Muscle of leg (tissue), 11 donors: Measurements from ENCODE around the gene KCNN3. TPM values are rescaled to one million over a fixed set of nuclear protein-coding genes. Genes with fewer than 3 reads are reported as not detected.

Experiments
- DNase-seq: peaks from one replicate; pipeline ENCODE4 v3.0.0; 2013
- H3K27ac ChIP-seq: one replicate; pipeline ENCODE4 v1.5.1; 2013; ENCODE audit warnings: mild to moderate bottlenecking, low read length, control low read depth
- H3K27me3 ChIP-seq: one replicate; pipeline ENCODE4 v1.6.1; 2013; ENCODE audit warnings: low read length; ENCODE audit not compliant: control insufficient read depth, insufficient read depth
- H3K36me3 ChIP-seq: one replicate; pipeline ENCODE4 v1.6.1; 2013; ENCODE audit warnings: low read length; ENCODE audit not compliant: control insufficient read depth, insufficient read depth
- H3K4me1 ChIP-seq: one replicate; pipeline ENCODE4 v1.6.1; 2013; ENCODE audit warnings: low read length; ENCODE audit not compliant: control insufficient read depth, insufficient read depth
- H3K4me3 ChIP-seq: one replicate; pipeline ENCODE4 v1.5.1; 2013; ENCODE audit warnings: low read length, control low read depth
- H3K9me3 ChIP-seq: replicated peaks from 2 replicates; pipeline ENCODE4 v1.6.1; 2013; ENCODE audit warnings: low read depth, low read length; ENCODE audit not compliant: control insufficient read depth
- WGBS: methylation state at CpG from one replicate; pipeline ENCODE4 v1.1.5; 2013; ENCODE audit warnings: missing lambda C conversion rate; ENCODE audit not compliant: insufficient coverage; 5-methylcytosine and 5-hydroxymethylcytosine counted together
- polyA plus RNA-seq, 8 donors: library from polyadenylated mRNA; unstranded; fragments of 120-200 nt; gene quantifications; one replicate each; pipeline versions ENCODE4 v1.2.1 to v1.2.3, GENCODE V29; 2013; ENCODE audit warnings: inconsistent platforms in 1 of 8, low replicate concordance in 1 of 8; ENCODE audit not compliant: insufficient read length in 8 of 8, insufficient read depth in 1 of 8
- total RNA-seq: library from RNA; stranded (reverse); fragments of 120-200 nt; gene quantifications from one replicate; pipeline ENCODE4 v1.2.4, GENCODE V29; 2013

The KCNN3 gene
- total and polyA plus RNA-seq, 9 donors: 5.1 to 9.6 (median 7.5) TPM

- Histone ChIP-seq H3K27me3 (no peaks in the 10 kb centered on the region), H3K27ac (no peak overlapping the region), H3K36me3 (no peaks in the 10 kb centered on the region), H3K9me3 (no peaks in the 10 kb centered on the region), H3K4me3 (no peak overlapping the region), H3K4me1 (peaks cover 52% of the 10 kb centered on the region)
- 90% methylated on average over 2 of the region's 5 CpGs for WGBS
- DNase-seq: no peak
These were observed 36.2 kb downstream of the KCNN3 start for GRCh38 chr1:154833841-154834240.

GRCh38 chr1:154833209-154833608 is 36.9 kb downstream of the KCNN3 start:
- no peaks in the 10 kb centered on the region for H3K36me3 ChIP-seq
- H3K4me3 ChIP-seq: no peak overlapping the region
- H3K4me1 ChIP-seq: peaks cover 49% of the 10 kb centered on the region
- no peak overlapping the region for H3K27ac ChIP-seq
- no peak for DNase-seq
- no peaks in the 10 kb centered on the region for H3K27me3 ChIP-seq
- H3K9me3 ChIP-seq: no peaks in the 10 kb centered on the region
- 70% methylated on average over 8 of the region's 9 CpGs for WGBS

- Histone ChIP-seq H3K27me3 (no peaks in the 10 kb centered on the region), H3K36me3 (no peaks in the 10 kb centered on the region), H3K4me1 (peaks cover 41% of the 10 kb centered on the region), H3K9me3 (no peaks in the 10 kb centered on the region), H3K4me3 (no peak overlapping the region), H3K27ac (no peak overlapping the region)
- 76% methylated on average over 2 of the region's 2 CpGs for WGBS
- DNase-seq: no peak
These were observed 37.7 kb downstream of the KCNN3 start for GRCh38 chr1:154832384-154832783.

- DNase-seq: no peak
- no peaks in the 10 kb centered on the region for H3K9me3 ChIP-seq
- WGBS: 36% methylated on average over 2 of the region's 2 CpGs
These were observed 38.6 kb downstream of the KCNN3 start for GRCh38 chr1:154831462-154831861.

DNA sequence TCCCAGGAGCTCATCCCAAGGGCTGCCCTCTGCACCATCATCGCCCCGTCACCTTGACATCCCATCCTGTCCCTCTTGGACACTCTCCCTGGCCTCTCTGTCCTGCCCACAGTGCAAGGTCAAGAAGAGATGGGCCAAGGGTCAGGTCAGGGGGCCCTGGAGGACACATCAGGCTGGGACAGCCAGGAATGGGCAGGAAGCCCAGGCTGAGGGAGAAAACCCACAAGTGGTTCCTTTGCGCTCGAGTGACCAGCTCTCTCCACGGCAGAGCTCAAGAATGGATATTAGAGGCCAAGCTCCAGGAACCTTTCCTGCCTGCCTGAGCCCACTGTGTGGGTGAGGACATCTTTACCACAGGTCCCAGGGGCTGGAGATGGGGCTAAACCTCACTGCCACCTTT is 41.0 kb downstream of the KCNN3 start:
- H3K27me3 ChIP-seq: no peaks in the 10 kb centered on the region
- H3K36me3 ChIP-seq: no peaks in the 10 kb centered on the region
- 94% methylated on average over 2 of the region's 5 CpGs for WGBS
- H3K4me3 ChIP-seq: no peak overlapping the region
- no peak for DNase-seq
- no peaks in the 10 kb centered on the region for H3K9me3 ChIP-seq
- no peak overlapping the region for H3K27ac ChIP-seq
- H3K4me1 ChIP-seq: peaks cover 24% of the 10 kb centered on the region

More at GRCh38 chr1:154831462-154831861, 38.6 kb downstream of the KCNN3 start:
- Histone ChIP-seq H3K36me3 (no peaks in the 10 kb centered on the region), H3K4me1 (peaks cover 31% of the 10 kb centered on the region), H3K27me3 (no peaks in the 10 kb centered on the region), H3K27ac (no peak overlapping the region), H3K4me3 (no peak overlapping the region)

- peak; percentile 88 for DNase-seq
- Histone ChIP-seq H3K36me3 (peaks cover 10% of the 10 kb centered on the region), H3K9me3 (no peaks in the 10 kb centered on the region), H3K4me1 (peaks cover 53% of the 10 kb centered on the region), H3K27me3 (no peaks in the 10 kb centered on the region), H3K27ac (no peak overlapping the region), H3K4me3 (no peak overlapping the region)
- WGBS: no CpG with 5 or more reads among the region's 5 CpGs
These were observed 45.7 kb downstream of the KCNN3 start for GRCh38 chr1:154824179-154825000.

- Histone ChIP-seq H3K4me3 (no peak overlapping the region), H3K36me3 (peaks cover 12% of the 10 kb centered on the region), H3K27ac (peak overlapping the region; percentile 32), H3K27me3 (no peaks in the 10 kb centered on the region), H3K9me3 (no peaks in the 10 kb centered on the region), H3K4me1 (peaks cover 46% of the 10 kb centered on the region)
- no peak for DNase-seq
- 51% methylated on average over 4 of the region's 6 CpGs for WGBS
These were observed 47.4 kb downstream of the KCNN3 start for GRCh38 chr1:154822717-154823116.

GRCh38 chr1:154822233-154822632 is 47.8 kb downstream of the KCNN3 start:
- Histone ChIP-seq H3K4me1 (peaks cover 46% of the 10 kb centered on the region), H3K36me3 (peaks cover 12% of the 10 kb centered on the region), H3K27ac (peak overlapping the region; percentile 33), H3K27me3 (no peaks in the 10 kb centered on the region), H3K4me3 (no peak overlapping the region), H3K9me3 (no peaks in the 10 kb centered on the region)
- WGBS: 70% methylated on average over 6 of the region's 10 CpGs
- DNase-seq: no peak

DNA sequence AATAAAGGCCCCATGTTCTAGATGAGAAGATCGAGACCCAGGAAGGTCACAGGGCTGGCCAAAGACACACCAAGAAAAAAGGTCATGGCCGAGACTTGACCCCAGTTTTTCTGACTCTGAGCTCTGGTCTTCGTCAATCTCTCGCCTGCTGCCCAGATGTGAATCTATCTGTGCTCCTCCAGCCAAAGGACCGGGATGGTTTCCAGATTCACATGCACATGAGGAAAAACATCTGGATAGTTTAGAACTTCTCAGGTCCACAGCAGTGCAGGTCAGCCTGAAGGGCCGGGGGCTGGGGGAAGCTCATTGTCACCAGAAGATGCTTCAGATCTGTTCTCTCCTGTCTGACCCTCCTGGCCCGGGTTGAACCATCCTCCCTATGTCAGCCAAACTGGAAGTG is 49.0 kb downstream of the KCNN3 start:
- DNase-seq: peak; percentile 89
- WGBS: 56% methylated on average over 5 of the region's 7 CpGs

GRCh38 chr1:154820646-154821045 is 49.4 kb downstream of the KCNN3 start:
- Histone ChIP-seq H3K9me3 (no peaks in the 10 kb centered on the region), H3K4me3 (no peak overlapping the region), H3K27ac (no peak overlapping the region), H3K36me3 (peaks cover 12% of the 10 kb centered on the region), H3K27me3 (peaks cover 2% of the 10 kb centered on the region), H3K4me1 (peaks cover 46% of the 10 kb centered on the region)
- no CpG with 5 or more reads among the region's 6 CpGs for WGBS
- DNase-seq: no peak

More for the DNA sequence above, 49.0 kb downstream of the KCNN3 start:
- Histone ChIP-seq H3K4me3 (no peak overlapping the region), H3K4me1 (peaks cover 46% of the 10 kb centered on the region), H3K36me3 (peaks cover 12% of the 10 kb centered on the region), H3K27ac (no peak overlapping the region), H3K9me3 (no peaks in the 10 kb centered on the region), H3K27me3 (peaks cover 2% of the 10 kb centered on the region)
